Glutamatergic neuron (in vitro differentiated cells): Measurements from ENCODE around the gene BBS1. TPM values are rescaled to one million over a fixed set of nuclear protein-coding genes. Genes with fewer than 3 reads are reported as not detected.

Source experiments
- DNase-seq: peaks from one replicate; pipeline ENCODE4 v3.0.0; 2022
- H3K27ac Mint-ChIP-seq: one replicate; pipeline ENCODE4 v1.8.0; 2020; ENCODE audit warnings: mild to moderate bottlenecking, mixed read lengths, inconsistent platforms; ENCODE audit not compliant: unreplicated experiment
- H3K27me3 Mint-ChIP-seq: one replicate; pipeline ENCODE4 v1.8.0; 2020; ENCODE audit warnings: mild to moderate bottlenecking, moderate library complexity, mixed read lengths, inconsistent platforms; ENCODE audit not compliant: unreplicated experiment
- H3K36me3 Mint-ChIP-seq: one replicate; pipeline ENCODE4 v1.8.0; 2020; ENCODE audit warnings: mild to moderate bottlenecking, mixed read lengths, inconsistent platforms; ENCODE audit not compliant: unreplicated experiment
- H3K4me1 Mint-ChIP-seq: one replicate; pipeline ENCODE4 v1.8.0; 2020; ENCODE audit warnings: mild to moderate bottlenecking, low read depth, mixed read lengths, inconsistent platforms; ENCODE audit not compliant: unreplicated experiment
- H3K4me3 Mint-ChIP-seq: one replicate; pipeline ENCODE4 v1.8.0; 2020; ENCODE audit warnings: mild to moderate bottlenecking, mixed read lengths, inconsistent platforms; ENCODE audit not compliant: unreplicated experiment
- H3K9me3 Mint-ChIP-seq: one replicate; pipeline ENCODE4 v1.8.0; 2020; ENCODE audit warnings: mild to moderate bottlenecking, moderate library complexity, mixed read lengths, inconsistent platforms; ENCODE audit not compliant: unreplicated experiment
- CTCF ChIP-seq: fragments of 200-600 bp; sonication (generic); IDR thresholded peaks from one replicate; pipeline ENCODE4 v1.5.0; 2021; ENCODE audit not compliant: partially characterized antibody, unreplicated experiment
- total RNA-seq: library from RNA; stranded (reverse); fragmentation: NEBNext Ultra II Directional; extraction: Animal tissue kit (Norgen Biotek cat#: 25700); gene quantifications from one replicate; pipeline ENCODE4 v1.2.1, GENCODE V29; 2021; ENCODE audit not compliant: unreplicated experiment

BBS1 gene
- total RNA-seq, 1 donor from 2014 or later: 37.3 TPM

- H3K4me3 Mint-ChIP-seq: peak overlapping the region; percentile 98
- no peak for DNase-seq
These were observed 530 bp downstream of the BBS1 start for GRCh38 chr11:66510990-66511339.

DNA sequence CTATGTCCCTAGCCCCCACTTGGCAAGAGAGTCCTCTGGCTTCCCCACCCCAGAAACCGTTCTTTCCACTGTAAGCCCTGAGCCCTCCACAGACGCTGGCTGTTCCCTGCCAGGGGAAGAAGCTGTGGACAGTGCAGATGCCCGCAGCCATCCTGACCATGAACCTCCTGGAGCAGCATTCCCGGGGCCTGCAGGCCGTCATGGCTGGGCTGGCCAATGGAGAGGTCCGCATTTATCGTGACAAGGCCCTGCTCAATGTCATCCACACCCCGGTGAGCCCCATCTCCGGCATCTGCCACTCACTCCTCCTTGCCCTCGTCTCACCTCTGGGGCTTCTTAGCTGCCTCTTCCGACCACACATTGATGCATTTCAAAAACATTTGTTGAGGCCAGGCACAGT lies 13.2 kb downstream of the BBS1 start:
- no peak for TF ChIP-seq CTCF
- Mint-ChIP-seq H3K27me3 (no peaks in the 10 kb centered on the region), H3K4me1 (no peaks in the 10 kb centered on the region), H3K27ac (no peak overlapping the region), H3K9me3 (no peaks in the 10 kb centered on the region), H3K36me3 (no peaks in the 10 kb centered on the region), H3K4me3 (no peak overlapping the region)
- no peak for DNase-seq

More at GRCh38 chr11:66510990-66511339, 530 bp downstream of the BBS1 start:
- Mint-ChIP-seq H3K4me1 (peaks cover 7% of the 10 kb centered on the region), H3K27ac (peak overlapping the region; percentile 93), H3K36me3 (no peaks in the 10 kb centered on the region), H3K9me3 (no peaks in the 10 kb centered on the region), H3K27me3 (peaks cover 7% of the 10 kb centered on the region)
- TF ChIP-seq CTCF: no peak

GRCh38 chr11:66524304-66525040 lies 14.0 kb downstream of the BBS1 start:
- TF ChIP-seq CTCF: no peak
- H3K27me3 Mint-ChIP-seq: no peaks in the 10 kb centered on the region
- no peaks in the 10 kb centered on the region for H3K36me3 Mint-ChIP-seq
- no peaks in the 10 kb centered on the region for H3K4me1 Mint-ChIP-seq
- no peaks in the 10 kb centered on the region for H3K9me3 Mint-ChIP-seq
- H3K27ac Mint-ChIP-seq: no peak overlapping the region
- H3K4me3 Mint-ChIP-seq: no peak overlapping the region
- DNase-seq: no peak

- Mint-ChIP-seq H3K4me3 (no peak overlapping the region), H3K27me3 (peaks cover 4% of the 10 kb centered on the region), H3K36me3 (no peaks in the 10 kb centered on the region), H3K9me3 (no peaks in the 10 kb centered on the region), H3K27ac (no peak overlapping the region), H3K4me1 (no peaks in the 10 kb centered on the region)
- no peak for TF ChIP-seq CTCF
- no peak for DNase-seq
These were observed 18.6 kb downstream of the BBS1 start for GRCh38 chr11:66529069-66529468.

GRCh38 chr11:66529655-66530054 lies 19.2 kb downstream of the BBS1 start:
- Mint-ChIP-seq H3K4me3 (no peak overlapping the region), H3K9me3 (no peaks in the 10 kb centered on the region), H3K27me3 (peaks cover 4% of the 10 kb centered on the region), H3K4me1 (no peaks in the 10 kb centered on the region), H3K27ac (no peak overlapping the region), H3K36me3 (no peaks in the 10 kb centered on the region)
- DNase-seq: no peak
- TF ChIP-seq CTCF: no peak
